Measurements from ENCODE around the gene TM7SF2.
"Not testable (repeated sequence)": the region's sequence is repeated elsewhere in the genome, so short reads cannot be mapped to it uniquely, and the experiment has no call there.

TM7SF2 gene

GRCh38 chr11:65116370-65117205 is 4.9 kb downstream of the TM7SF2 start:
- DNase-seq = peak; percentile 70

DNA sequence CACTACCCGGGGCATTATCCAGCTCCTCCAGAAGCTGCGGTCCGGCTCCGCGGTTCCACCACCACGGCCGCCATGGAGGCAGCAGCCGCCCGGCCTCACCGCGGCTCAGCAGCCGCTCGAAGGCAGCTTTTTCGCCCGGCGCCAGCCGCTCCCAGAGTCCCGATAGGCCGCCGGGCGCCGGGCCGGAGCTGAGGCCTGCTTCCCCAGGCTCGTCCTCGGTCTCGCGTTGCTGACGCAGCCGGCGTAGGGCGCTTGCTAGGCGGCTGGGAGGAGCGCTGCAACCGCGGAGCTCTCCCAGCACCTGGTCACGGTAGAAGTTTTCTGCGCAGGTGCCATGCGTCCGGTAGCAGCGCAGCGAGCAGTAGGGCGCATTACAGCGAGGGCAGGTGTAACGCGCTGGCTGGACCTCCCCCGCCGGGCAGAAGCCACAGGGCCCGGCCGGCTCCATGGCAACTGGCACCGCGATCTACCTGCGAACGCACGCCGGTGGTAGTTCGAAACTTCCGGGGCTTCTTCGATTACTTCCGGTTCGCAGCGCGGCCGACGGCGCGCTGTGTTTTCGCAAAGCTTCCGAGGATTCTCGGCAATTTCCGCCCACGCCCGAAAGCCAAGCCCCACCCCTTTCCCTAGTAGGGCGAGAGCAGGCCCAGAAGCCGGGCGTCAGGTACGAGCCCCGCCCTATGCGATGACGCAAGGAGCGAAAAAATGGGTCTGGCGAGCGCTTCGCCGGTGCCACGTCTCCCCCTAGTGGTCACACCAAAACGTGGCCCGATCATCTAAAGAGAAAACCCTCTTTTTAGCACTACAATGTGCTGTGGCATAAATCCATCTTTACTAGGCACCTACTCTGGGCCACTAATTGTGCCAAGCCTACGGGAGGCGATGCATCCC is 5.8 kb downstream of the TM7SF2 start, which contains the start of gene ZNHIT2:
ZNHIT2 (minus strand) TSS at position 496 of the 891 bp plus-strand sequence; CDS start at position 448, 48 bp downstream.
- peak; percentile 100 for DNase-seq

DNA sequence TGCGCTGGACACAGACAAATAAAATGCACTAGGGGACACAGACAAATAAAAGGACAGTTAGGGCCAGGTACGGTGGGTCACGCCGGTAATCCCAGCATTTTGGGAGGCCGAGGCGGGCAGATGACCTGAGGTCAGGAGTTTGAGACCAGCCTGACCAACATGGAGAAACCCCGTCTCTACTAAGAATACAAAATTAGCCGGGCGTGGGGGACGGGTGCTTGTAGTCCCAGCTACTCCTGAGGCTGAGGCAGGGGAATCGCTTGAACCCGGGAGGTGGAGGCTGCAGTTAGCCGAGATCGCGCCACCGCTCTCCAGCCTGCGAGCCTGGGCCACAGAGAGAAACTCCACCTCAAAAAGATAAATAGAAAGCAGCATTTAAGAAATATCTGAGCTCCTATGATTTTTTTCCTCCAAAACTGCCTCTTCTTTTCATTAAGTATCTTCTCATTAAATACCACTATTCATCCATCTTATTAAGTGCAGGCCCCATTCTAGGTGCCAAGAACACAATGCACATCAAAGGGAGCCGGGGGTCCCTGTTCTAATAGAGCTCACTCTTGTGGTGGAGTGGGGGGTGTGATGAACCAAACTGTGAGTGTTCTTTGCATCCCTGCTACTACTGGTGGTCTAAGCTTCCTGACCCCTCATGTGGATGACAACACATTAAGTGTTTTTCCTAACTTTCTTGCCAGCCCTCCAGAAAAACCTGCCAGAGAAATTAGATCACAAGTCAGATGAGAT is 6.6 kb downstream of the TM7SF2 start:
- DNase-seq = no peak

DNA sequence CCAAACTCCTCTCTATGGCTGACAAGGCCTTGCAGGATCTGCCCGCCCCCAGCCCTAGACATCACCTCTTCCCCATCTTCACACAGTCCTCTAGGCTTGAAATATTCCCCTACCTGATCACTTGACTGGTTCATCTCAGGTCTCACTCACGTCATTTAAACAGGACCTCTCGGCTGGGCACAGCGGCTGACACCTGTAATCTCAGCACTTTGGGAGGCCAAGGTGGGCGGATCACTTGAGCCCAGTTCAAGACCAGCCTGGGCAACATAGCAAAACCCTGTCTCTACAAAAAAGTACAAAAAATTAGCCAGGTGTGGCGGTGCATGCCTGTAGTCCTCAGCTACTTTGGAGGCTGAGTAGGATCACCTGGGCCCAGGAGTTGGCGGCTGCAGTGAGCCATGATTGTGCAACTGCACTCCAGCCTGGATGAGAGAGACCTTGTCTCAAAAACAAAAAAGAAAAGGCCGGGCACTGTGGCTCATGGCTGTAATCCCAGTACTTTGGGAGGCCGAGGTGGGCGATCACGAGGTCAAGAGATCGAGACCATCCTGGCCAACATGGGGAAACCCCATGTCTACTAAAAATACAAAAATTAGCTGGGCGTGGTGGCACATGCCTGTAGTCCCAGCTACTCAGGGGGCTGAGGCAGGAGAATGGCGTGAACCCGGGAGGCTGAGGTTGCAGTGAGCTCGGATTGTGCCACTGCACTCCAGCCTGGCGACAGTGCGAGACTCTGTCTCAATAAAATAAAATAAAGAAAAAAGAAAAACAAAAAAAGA is 7.4 kb downstream of the TM7SF2 start:
- DNase-seq = not testable (repeated sequence)

DNA sequence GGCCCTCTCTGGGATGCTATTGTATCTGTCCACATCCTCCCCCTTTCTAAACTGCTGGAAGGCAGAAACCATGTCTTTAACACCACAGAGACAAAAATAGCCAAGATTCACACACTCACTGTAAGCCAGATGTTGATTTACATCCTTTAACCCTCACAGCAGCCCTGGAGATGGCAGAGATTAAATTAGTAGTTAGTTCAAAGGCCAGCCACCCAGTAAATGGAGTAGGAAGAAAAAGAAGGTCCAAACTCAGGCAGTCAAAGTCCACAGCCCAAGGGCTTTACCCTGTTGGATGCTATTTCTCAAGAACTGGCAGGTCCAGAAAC is 8.0 kb downstream of the TM7SF2 start:
- DNase-seq = no peak

- DNase-seq = no peak
Measured at GRCh38 chr11:65120831-65121230, 9.2 kb downstream of the TM7SF2 start.

DNA sequence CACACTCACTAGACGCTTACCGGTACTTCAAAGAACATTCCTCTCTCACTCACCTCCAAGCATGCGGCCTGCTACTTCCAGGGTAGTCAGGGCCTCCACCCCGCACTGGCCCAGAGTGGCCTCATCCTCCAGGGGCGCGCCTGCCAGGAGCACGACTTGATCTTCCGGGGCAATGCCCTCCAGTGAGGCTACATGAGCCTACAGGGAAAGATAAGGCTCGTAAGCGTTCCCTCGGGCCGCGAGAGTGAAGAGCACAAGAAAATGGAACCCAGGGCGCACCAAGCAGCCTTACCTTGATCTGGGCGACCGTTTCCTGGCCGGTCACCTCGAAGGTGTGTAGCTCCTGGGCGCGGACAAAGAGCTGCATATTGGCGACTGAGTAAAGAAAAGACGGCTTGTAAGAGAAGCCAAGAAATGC is 9.8 kb downstream of the TM7SF2 start:
- DNase-seq = peak; percentile 47

DNA sequence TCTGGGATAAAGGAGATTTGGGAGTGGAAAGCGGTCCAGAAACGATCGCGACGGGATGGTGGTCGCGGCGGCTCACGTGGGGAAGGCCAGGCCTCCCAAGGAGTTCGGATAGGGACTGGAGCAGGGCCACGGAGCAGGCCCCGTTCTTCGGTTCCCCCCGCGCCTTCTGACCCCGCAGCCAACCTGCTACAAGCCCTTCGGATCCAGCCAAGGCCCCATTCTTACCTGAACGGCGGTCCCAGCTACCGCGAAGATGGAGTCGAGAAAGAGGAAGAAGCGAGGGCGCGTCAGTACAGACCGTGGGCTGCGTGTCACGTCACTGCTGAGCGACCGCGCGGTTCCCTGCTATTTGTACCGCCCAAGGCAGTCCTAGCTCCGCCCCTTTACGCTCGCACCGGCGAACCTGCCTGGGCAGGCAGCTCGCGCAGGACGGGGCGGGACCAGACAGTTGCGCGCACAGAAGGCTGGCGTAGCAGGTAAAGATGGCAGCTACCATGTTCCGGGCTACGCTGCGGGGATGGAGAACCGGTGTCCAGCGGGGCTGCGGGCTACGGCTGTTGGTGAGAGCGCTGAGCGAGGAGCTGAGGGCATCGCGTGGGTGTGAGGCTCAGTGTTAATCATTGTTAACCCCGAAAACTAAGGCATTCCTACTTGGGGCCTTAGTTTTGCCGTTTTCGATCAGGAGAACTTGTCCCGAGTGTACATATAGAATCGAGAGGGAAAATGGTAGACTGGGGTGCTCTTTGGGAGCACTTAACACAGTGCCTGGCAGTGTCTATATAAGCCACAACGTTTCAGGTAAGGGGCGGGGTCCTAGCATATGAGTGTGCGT is 10.4 kb downstream of the TM7SF2 start, which contains the start of the genes FAU and MRPL49:
FAU (minus strand) TSS at position 270 of the 832 bp plus-strand sequence. CDS start 321 bp downstream, outside the sequence.
MRPL49 (plus strand) TSS at position 457 of the 832 bp plus-strand sequence; CDS start at position 483, 26 bp downstream.
- peak; percentile 99 for DNase-seq

DNA sequence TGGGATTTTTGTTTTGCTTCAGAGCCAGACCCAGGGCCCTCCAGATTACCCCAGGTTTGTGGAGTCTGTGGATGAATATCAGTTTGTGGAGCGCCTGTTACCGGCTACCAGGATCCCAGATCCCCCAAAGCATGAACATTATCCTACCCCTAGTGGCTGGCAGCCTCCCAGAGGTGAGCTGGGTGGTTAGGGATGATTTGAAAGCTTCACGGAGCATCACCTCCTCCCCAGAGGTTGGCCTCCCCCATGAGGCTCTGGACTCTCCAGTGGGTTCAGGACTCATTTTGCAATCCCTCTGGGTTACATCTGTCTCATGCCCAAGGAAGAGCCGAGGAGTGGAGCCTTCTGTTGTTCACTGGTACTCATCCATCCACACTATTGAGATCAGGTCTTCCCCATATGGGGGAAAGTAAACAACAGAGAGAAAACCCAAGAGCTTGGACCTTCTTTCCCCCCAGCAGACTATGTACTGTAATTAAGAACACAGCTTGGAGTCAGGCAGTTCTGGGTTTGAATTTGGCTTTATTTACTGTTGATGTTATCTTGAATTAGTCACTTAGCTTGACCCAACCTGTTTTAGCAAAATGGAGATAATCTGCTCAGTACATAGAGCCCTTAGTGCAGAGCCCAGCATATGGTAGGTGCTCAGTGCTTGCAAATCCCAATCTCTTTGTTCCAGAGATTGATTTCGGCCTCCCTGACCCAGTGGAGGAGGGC is 13.0 kb downstream of the TM7SF2 start:
- no peak for DNase-seq

DNA sequence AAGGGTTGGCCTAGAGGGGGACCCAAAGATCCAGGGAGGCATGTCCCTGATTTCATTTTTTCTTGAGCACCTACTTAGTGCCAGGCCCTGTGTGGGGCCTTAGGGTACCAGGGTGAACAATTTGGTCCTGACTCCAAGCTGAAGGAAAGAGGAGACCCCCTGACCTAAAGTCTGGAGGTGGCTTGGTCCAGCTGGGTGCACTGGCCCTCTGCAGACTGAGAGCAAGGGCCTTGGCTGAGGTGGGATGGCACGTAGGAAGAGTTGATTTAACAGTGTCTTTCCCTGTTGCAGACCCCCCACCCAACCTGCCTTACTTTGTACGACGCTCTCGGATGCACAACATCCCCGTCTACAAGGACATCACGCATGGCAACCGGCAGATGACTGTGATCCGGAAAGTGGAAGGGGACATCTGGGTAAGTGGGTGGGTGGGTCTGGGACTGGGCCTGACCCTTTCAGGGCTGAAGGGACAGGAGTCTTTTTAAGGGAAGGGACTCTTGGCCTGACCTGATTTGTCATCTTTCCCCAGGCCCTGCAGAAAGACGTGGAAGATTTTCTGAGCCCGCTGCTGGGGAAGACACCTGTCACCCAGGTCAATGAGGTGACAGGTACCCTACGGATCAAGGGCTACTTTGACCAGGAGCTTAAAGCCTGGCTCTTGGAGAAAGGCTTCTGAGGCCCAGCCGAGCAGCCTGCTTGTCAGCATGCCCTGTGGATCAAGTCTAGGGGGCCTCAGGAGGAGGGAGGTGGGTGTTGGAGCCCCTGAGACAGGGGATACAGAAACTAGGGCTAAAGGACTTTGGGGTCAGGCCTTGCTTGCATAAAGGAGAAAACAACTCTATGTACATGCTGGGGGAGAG is 13.8 kb downstream of the TM7SF2 start:
- DNase-seq = no peak

DNA sequence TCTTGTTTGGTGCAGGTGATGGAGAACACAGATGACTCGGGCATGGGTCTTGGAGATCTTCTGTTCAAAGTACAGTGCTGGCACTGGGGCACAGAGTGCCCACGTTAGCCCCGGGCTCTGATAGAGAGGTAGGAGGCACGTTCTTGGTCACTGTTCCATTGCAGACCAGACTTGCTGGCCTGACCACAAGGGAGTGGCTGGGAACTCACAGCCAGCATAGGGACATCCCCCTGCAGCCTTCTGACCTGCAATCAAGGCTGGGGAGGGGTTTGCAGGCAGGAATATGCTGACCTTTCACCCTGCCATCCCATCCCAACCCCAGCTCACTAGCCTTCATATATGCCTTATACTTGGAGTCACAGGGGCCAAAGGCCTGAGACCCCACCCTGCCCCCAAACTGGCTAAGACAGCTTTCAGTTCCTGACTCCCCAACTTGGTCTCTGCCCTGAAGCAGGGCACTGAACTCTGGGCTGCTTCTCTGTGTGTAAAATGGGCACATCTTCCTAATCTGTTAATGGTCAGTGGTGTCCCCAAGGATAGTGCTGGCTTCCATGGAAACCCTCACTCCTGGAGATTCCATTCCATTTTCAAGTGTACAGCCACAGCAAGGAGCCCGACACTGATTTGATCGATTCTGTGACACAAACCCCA is 15.1 kb downstream of the TM7SF2 start:
- DNase-seq = no peak

- no peak for DNase-seq
Measured at GRCh38 chr11:65127473-65128181, 16.0 kb downstream of the TM7SF2 start.

GRCh38 chr11:65128182-65129145 is 16.8 kb downstream of the TM7SF2 start:
- no peak for DNase-seq

DNA sequence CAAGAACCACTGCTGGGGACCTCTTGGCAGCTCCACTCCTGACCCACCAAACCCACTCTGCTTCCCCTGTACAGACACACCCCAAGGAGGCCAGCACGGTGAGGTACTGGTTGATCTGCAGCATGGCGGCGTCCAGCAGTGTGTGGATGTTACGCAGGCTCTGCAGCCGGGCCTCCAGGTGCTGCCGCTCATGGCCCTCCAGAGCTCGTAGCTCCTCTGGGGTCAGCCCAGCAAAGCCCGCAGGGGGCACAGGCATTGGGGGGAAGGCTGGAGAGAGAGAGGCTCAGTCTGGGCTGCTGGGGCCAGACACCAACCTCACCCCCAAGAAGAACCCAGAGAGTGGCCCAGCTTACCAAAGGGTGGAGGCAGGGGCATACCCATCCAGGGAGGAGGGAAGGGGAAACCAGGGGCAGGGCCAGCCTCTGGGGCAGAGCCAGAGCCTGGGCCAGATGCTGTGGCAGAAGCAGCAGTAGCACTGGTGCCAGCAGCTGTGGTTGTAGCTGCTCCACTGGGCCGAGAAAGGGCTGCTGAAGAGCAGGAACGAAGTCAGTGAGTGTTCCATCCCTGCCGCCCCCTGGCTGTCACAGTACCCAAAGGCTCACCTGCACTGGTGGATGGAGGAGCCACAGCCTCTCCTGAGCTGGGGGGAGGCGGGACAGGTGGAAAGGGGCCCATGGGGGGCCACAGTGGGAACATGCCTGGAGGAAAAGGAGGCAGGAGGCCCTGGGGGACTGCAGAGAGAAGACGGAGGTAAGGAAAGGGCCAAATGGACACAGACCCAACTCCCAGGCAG is 18.2 kb downstream of the TM7SF2 start:
- DNase-seq = no peak

GRCh38 chr11:65130631-65131416 is 19.2 kb downstream of the TM7SF2 start:
- no peak for DNase-seq
